Measurements from ENCODE around the gene SELENBP1. TPM values are rescaled to one million over a fixed set of nuclear protein-coding genes. Genes with fewer than 3 reads are reported as not detected.

SELENBP1 gene
- total RNA-seq, 3 donors from 2014 or later: 63.6 to 148 (median 123) TPM

- no peaks in the 10 kb centered on the region for H3K27me3 ChIP-seq
- H3K36me3 ChIP-seq: no peaks in the 10 kb centered on the region
- intact Hi-C loops (cut with DNase I; ENCODE audit: low total_unique reads): no loop called here
- peak overlapping the region; percentile 57 to 66 for H3K27ac ChIP-seq
- no peak for DNase-seq (ENCODE audit: low spot score in 2 of 2)
- H3K4me1 ChIP-seq: peaks cover 0 to 9% of the 10 kb centered on the region in 2 donors
- H3K9me3 ChIP-seq: no peaks in the 10 kb centered on the region
- TF ChIP-seq CTCF (IDR thresholded peaks at IDR 0.05) (no peak), POLR2A (IDR thresholded peaks at IDR 0.05) (no peak), POLR2AphosphoS5 (IDR thresholded peaks at IDR 0.05) (no peak)
- H3K4me3 ChIP-seq: no peak overlapping the region
Observed at GRCh38 chr1:151368393-151369301, 3.9 kb downstream of the SELENBP1 start.

DNA sequence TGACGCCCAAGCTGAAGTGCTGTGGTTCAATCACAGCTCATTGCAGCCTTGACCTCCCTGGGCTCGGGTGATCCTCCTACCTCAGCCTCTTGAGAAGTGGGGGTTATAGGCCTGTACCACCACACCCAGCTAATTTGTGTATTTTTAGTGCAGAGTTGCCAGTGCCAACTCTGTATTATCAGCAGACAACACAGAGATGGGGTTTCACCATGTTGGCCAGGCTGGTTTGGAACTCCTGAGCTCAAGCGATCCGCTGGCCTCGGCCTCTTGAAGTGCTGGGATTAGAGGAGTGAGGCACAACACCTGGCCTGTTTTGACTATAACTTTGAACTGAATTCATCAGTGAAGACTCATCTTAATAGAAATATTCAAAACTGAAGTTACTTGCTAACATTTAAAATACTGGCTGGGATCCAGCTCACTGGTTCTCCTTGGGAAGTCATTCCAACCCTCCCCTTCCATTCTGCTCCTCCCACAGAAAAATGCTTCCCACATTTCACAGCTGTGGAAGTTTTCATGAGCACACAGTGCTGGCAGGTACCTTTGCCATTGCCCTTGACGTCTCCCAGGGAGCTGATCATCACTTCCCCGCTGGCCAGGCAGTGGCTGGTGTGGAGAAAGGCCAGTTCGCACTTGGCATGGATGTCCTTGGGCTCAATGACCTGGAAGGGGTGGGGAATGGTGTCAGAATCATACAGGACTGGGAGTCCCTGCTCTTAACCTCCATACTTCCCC, 4.7 kb downstream of the SELENBP1 start:
- TF ChIP-seq CTCF (IDR thresholded peaks at IDR 0.05): no peak
- no peak for TF ChIP-seq POLR2A (IDR thresholded peaks at IDR 0.05)
- TF ChIP-seq POLR2AphosphoS5 (IDR thresholded peaks at IDR 0.05): no peak
- peaks cover 0 to 9% of the 10 kb centered on the region in 2 donors for H3K4me1 ChIP-seq
- peaks cover 2 to 4% of the 10 kb centered on the region in 2 donors for H3K9me3 ChIP-seq
- H3K36me3 ChIP-seq: no peaks in the 10 kb centered on the region
- DNase-seq (ENCODE audit: low spot score in 2 of 2): no peak
- H3K4me3 ChIP-seq: no peak overlapping the region
- no peaks in the 10 kb centered on the region for H3K27me3 ChIP-seq
- peak overlapping the region; percentile 57 to 66 for H3K27ac ChIP-seq
- intact Hi-C loops (cut with DNase I; ENCODE audit: low total_unique reads): no loop called here

DNA sequence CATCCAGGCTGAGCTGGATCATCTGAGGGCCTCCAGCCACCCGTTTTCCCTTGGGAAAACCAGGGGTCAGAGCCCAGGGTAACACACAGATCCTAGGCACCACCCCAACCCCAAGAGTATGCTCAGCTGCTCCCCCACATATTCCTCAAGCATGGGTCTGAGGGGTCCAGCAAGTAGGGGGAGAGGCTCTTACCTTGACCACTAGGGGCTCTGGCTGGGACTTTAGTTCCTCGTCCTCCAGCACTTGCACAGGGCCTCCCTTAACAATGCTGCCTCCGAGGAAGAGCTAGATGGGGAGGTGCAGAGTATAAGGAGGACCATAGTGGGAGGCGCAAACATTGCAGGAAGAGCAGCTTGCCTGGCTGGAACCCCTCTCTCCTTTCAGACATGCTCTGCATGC, 7.5 kb downstream of the SELENBP1 start:
- Histone ChIP-seq H3K36me3 (no peaks in the 10 kb centered on the region), H3K27me3 (no peaks in the 10 kb centered on the region), H3K4me1 (peaks cover 0 to 4% of the 10 kb centered on the region in 2 donors), H3K27ac (no peak overlapping the region), H3K9me3 (peaks cover 9 to 14% of the 10 kb centered on the region in 2 donors), H3K4me3 (no peak overlapping the region)
- no peak for DNase-seq (ENCODE audit: low spot score in 2 of 2)
- TF ChIP-seq POLR2AphosphoS5 (IDR thresholded peaks at IDR 0.05) (no peak), POLR2A (IDR thresholded peaks at IDR 0.05) (no peak), CTCF (IDR thresholded peaks at IDR 0.05) (no peak)
- intact Hi-C loops (cut with DNase I; ENCODE audit: low total_unique reads): no loop called here

DNA sequence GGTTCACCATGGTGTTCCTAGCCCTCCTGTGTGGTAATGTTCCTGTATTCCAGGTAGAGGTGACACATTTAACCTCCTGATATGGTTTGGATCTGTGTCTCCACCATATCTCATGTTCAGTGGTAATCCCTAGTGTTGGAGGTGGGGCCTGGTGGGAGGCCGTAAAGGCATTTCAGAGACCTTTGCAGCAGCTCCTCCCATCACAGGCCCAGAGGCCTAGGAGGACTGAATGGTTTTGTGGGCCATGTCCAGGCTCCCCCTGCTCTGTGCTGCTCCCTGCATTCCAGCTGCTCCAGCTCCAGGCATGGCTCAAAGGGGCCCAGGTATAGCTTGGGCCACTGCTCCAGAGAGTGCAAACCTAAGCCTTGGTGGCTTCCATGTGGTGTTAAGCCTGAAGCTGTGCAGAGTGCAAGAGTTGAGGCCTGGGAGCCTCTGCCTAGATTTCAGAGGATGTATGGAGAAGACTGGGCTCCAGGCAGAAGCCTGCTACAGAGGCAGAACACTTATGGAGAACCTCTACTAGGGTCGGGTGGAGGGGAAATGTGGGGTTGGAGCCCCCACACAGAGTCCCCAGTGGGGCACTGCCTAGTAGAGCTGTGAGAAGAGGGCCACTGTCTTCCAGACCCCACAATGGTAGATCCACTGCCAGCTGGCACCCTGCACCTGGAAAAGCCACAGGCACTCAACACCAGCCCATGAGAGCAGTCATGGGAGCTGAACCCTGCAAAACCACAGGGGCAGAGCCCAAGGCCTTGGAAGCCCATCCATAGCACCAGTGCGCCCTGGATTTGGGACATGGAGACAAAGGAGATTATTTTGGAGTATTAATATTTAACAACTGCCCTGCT, 10.0 kb downstream of the SELENBP1 start:
- Histone ChIP-seq H3K4me3 (no peak overlapping the region), H3K27me3 (no peaks in the 10 kb centered on the region), H3K36me3 (no peaks in the 10 kb centered on the region), H3K9me3 (peaks cover 9 to 14% of the 10 kb centered on the region in 2 donors), H3K27ac (no peak overlapping the region), H3K4me1 (no peaks in the 10 kb centered on the region)
- TF ChIP-seq CTCF (IDR thresholded peaks at IDR 0.05) (no peak), POLR2AphosphoS5 (IDR thresholded peaks at IDR 0.05) (no peak), POLR2A (IDR thresholded peaks at IDR 0.05) (no peak)
- intact Hi-C loops (cut with DNase I; ENCODE audit: low total_unique reads): no loop called here
- no peak for DNase-seq (ENCODE audit: low spot score in 2 of 2)
